SW 1271 (cell line): ENCODE data around the gene ZNRF2.

Source experiments
- DNase-seq, 2 experiments: peaks; one replicate each; lab custom pipeline; 2025; lab: John Stamatoyannopoulos, UW

ZNRF2 gene

GRCh38 chr7:30284298-30285066 lies at the start of gene ZNRF2:
TSS of gene ZNRF2 (plus strand) at chr7:30284597. CDS start at chr7:30285358, 761 bp downstream.
- peak; percentile 94 to 98 for DNase-seq

DNA sequence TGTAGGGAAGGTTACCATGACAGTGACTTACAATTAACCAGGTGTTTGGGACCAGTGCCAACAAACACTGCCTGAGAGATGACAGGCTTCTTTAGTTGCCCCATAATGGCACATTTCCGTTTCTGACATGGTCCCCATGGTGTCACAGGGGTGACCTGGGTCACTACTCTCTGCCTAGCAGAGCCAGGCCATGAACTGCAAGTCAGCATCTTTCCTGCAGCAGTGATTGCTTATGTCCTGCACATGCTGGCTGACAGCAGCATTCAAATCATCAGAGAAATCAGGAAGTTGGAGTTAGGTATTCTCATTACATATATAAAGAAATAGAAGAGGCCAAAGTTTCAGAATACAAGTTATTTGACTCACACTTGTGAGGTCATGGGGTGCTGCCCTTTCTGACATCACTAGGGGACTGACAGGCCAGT lies 47.1 kb upstream of the ZNRF2 start:
- DNase-seq, result no peak

- no peak for DNase-seq
Observed at GRCh38 chr7:30238721-30239441, 45.5 kb upstream of the ZNRF2 start.

- no peak for DNase-seq
Observed at GRCh38 chr7:30240106-30240800, 44.1 kb upstream of the ZNRF2 start.

- DNase-seq, result no peak
Observed at GRCh38 chr7:30241767-30242166, 42.6 kb upstream of the ZNRF2 start.

- no peak for DNase-seq
Observed at GRCh38 chr7:30244340-30244739, 40.1 kb upstream of the ZNRF2 start.

DNA sequence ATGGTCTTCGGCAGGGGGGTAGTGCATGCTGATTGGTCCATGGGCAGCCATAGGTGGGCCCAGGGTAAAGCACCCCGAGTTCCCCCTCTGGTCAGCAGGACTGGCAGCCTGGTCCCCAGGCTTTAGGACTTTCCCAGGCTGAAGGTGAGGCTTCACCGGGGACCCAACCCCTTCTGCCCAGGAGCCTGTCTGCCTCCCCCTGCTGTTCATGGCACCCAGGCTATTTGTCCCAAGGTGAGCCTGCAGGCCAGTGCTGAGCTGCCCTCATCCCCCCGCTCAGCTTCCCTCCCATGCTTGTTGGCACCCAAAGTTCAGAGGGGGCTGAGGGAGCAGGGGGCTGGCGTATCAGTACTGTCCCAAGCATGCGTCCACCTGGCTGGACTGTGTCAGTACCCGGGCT lies 38.5 kb upstream of the ZNRF2 start:
- no peak for DNase-seq

GRCh38 chr7:30246392-30246791 lies 38.0 kb upstream of the ZNRF2 start:
- DNase-seq, result no peak

GRCh38 chr7:30247541-30248401 lies 36.6 kb upstream of the ZNRF2 start:
- DNase-seq, result no peak

DNA sequence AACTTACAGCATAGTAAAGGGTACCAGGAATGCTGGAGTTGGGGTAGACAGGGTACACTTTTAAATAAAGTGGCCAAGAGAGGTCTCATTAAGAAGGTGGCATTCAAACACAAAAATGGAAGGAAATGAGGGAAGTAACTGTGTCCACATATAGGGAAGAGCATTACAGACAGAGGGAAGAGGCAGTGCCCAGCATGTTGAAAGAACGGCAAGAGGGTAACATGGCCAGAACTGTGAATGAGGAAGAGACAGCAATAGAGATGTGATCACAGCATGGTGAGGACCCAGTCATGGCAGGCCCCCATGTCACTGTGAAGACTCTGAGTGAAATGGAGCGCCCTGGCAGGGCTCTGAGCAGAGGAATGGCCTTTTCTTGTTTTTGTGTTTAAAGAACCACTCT lies 35.1 kb upstream of the ZNRF2 start:
- DNase-seq, result no peak

GRCh38 chr7:30249986-30250774 lies 34.2 kb upstream of the ZNRF2 start:
- no peak for DNase-seq

DNA sequence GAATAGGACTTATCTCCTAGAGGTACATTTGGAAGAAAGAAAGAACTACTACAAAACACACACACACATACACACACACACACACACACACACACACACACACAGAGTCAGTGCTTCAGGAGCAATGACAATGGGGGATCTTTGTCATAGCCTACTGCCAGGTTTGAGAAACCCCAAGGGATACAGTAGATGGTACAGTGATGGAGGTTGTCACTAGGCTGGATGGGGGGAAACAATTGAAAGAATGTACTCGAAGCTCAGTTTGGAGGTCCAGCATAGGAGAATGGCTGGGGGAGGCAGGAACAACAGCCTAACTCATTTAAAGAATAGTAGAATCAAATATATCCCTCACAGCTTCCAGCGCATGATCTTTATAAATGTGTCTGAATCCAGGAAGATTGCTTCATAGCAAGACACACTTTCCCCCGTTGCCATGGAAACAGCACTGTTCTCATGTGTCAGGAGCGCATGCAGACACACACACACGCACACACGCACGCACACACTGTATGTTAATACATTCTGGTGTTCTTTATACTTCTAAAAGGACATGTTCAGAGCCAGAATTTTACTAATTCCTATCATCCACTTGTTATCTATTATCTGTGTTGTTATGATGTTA lies 32.6 kb upstream of the ZNRF2 start:
- no peak for DNase-seq

- DNase-seq, result no peak
Observed at GRCh38 chr7:30252885-30253795, 31.3 kb upstream of the ZNRF2 start.

GRCh38 chr7:30253796-30254165 lies 30.6 kb upstream of the ZNRF2 start:
- no peak for DNase-seq

- DNase-seq, result no peak
Observed at GRCh38 chr7:30254248-30254647, 30.1 kb upstream of the ZNRF2 start.

- DNase-seq, result no peak
Observed at GRCh38 chr7:30254717-30255063, 29.7 kb upstream of the ZNRF2 start.

DNA sequence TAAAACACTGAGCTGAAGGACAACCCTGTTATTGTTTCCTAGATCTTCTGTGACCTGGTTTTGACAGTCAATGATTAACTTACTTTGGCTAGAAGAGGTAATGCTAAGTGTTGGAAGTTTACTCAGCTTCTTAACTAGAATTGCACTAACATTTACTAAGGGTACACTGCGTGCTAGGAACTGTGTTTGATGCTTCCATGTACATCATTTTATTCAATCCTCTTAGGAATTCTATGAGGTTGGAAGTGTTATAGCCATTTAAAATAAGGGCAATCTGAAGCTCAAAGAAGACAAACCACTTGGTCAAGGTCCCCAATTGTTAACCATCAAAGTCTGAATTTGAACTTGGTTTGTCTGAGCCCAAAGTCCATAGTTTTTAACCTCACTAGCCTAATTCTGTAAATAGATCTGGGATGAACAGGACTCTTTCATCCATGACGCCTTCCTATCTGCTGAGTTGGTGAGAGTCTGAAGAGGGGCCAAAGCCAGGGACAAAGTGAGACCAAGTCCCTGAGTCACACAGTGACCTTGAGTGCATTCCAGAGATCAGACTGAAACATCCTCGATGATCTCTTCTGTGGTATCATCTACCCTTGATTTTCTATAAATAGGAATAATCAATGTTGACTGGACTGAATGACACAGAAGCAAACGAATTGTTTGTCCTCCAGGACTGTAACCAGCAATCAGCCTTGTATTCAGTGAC lies 29.2 kb upstream of the ZNRF2 start:
- no peak for DNase-seq

GRCh38 chr7:30256349-30256858 lies 28.0 kb upstream of the ZNRF2 start:
- DNase-seq, result no peak

- DNase-seq, result no peak
Observed at GRCh38 chr7:30260246-30260768, 24.1 kb upstream of the ZNRF2 start.
